ENCODE measurements around the gene SPINT2.
"Not testable (repeated sequence)": the region's sequence is repeated elsewhere in the genome, so short reads cannot be mapped to it uniquely, and the experiment has no call there.

SPINT2 gene, protein sequence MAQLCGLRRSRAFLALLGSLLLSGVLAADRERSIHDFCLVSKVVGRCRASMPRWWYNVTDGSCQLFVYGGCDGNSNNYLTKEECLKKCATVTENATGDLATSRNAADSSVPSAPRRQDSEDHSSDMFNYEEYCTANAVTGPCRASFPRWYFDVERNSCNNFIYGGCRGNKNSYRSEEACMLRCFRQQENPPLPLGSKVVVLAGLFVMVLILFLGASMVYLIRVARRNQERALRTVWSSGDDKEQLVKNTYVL
- 14.8 to 23.2 reads per million in 2 experiments for total RNA-seq

DNA sequence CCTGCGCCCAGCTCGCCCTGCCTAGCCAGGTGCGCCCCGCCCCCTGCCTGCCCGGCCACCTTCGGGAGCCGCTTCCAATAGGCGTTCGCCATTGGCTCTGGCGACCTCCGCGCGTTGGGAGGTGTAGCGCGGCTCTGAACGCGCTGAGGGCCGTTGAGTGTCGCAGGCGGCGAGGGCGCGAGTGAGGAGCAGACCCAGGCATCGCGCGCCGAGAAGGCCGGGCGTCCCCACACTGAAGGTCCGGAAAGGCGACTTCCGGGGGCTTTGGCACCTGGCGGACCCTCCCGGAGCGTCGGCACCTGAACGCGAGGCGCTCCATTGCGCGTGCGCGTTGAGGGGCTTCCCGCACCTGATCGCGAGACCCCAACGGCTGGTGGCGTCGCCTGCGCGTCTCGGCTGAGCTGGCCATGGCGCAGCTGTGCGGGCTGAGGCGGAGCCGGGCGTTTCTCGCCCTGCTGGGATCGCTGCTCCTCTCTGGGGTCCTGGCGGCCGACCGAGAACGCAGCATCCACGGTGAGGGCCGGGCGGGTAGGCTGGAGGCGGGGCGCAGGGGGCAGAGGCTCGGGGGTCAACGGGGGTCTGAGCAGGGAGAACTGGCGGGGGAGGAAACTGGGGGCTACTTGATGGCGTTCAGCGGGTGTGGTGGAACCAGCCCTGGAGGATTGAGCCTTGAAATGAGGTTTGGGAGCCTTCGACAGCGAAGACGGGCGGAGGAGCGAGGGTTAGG lies at the start of gene SPINT2:
SPINT2 (plus strand) TSS at position 88 of the 727 bp plus-strand sequence; CDS start at position 408, 320 bp downstream.
- peak; percentile 18 for DNase-seq (ENCODE audit: low read depth)

DNA sequence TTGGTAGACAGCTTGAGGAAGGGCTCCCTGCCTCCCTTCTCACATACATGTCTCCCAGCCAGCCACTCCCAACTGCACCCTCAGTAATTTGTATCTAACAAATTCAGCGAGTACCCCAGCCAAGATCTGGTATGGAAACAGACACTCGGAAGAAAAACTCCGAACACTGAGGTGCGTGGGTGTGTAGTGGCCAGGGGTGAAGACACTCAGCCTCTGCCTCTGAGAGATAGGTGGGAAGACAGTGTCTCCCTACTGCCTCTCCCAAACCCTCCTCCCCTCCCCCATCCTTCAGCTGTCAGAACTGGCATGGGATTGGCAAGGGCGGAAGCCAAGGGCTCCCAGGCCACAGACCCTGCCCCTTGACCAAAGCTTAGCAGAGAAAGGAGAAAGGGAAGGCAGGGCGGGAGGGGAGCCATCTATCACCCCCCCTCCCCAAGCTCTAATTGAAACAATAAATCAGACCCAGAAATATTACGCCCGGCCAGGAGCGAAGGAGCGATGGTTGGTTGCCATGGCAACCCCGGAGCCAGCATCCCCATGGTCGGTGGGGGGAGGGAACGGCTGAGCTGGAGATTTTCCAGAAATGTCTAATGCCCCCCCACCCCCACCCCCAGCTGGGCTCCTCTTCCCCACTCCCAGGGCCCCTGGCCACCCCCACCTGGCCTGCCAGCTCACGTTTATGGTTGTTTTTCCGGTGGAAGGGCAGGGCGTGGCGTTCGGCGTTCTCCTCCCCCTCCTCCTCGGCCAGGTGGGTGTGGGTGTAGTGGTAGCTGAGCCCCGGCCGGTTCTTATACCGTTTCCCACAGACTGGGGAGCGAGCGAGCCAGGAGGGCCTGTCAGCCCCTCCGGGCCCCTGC lies 47.4 kb upstream of the SPINT2 start:
- no peak for DNase-seq (ENCODE audit: low read depth)

DNA sequence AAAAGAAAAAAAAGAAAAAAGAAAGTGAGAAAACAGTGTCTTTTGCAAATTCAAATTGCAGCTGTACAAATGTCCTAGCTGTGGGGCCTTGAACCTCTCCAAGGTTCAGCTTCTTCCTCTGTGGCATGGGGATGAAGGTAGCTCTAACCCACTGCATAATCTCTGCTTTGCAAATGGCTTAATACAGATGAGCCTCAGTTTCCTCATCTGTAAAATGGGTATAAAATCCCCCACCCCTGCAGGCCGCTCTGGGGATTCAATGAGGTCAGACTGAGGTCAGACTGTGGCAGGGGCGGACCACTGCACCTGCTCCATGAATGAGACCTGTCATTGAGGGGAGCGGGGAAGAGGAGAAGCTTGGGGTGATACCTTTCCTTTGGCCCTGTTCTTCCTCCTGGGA lies 46.2 kb upstream of the SPINT2 start:
- no peak for DNase-seq (ENCODE audit: low read depth)

DNA sequence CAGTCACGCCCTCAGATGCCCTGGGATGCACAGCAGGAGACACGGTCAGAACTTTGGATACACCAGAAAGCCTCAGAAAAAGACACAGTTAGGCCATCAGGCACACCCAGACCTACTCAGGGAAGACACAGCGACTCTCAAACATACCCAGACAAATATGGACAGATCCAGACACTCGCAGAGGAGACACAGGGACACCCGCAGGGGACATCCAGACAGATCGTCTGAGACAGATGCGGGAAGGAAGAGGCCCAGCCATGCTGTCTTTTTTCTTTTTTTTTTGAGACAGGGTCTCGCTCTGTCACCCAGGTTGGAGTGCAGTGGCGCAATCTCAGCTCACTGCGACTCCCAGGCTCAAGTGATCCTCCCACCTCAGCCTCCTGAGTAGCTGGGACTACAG lies 45.2 kb upstream of the SPINT2 start:
- DNase-seq (ENCODE audit: low read depth): no peak

DNA sequence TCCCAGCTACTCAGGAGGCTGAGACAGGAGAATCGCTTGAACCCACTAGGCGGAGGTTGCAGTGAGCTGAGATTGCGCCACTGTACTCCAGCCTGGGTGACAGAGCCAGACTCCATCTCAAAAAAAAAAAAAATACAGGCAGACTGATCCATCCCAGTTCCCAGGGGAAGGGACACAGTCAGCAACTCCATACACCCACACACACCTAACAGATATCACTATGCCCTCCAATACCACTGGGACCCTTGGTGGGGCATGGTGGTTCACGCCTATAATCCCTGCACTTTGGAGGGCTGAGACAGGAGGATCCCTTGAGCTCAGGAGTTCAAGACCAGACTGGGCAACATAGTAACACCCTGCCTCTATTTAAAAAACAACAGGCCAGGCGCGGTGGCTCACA lies 43.0 kb upstream of the SPINT2 start:
- no peak for DNase-seq (ENCODE audit: low read depth)

DNA sequence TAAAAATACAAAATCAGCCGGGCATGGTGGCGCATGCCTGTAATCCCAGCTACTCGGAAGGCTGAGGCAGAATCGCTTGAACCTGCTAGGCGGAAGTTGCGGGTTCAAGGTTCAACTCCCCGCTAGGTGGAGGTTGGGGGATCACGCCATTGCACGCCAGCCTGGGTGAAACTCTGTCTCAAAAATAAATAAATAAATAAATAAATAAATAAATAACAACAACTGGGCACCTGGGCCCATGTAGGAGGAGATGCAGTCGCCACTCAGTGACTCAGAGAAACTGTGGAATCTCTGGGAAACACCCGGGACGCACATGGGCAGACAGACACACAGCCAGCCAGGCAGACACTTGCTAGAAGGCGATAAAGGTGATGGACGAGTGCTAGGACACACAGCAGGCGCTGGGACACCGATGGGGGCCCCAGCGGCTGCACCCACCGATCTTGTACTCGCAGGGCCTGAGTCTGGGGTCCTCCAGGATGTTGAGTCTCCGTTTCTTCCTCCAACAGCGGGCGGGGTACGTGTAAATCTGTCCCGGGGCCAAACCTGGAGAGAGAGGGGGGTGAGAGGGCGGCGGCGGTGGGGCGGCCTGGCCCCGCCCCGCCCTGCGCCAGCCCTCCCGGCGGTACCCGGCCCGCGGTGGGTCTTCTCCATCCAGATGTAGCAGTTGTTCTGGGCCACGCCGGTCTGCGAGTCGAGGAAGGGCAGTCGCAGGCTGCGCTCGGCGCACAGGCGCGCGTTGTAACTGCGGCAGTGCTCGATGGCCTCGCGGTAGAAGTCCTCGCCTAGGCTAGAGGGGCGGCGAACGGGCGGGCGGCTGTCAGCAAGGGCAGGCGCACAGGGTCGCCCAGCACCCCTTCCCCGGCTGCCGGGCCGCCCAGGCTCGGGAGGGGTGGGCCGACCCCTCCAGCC lies 42.2 kb upstream of the SPINT2 start:
- DNase-seq (ENCODE audit: low read depth): no peak

DNA sequence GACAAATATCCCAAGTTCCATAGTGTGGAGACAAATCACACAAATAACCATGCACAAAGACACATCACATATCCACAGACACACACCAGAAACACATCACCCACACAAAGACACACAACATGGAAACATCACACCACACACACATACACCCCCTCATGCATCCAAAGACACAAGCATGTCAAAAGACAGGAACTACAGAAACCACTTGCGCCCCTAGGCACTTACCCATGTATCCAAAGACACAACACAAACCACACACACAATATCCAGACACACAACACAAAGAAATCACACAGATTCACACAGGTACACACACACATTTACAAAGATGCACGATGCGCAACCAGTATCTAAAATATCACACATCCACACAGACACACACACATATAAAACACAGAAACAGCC lies 41.3 kb upstream of the SPINT2 start:
- no peak for DNase-seq (ENCODE audit: low read depth)

DNA sequence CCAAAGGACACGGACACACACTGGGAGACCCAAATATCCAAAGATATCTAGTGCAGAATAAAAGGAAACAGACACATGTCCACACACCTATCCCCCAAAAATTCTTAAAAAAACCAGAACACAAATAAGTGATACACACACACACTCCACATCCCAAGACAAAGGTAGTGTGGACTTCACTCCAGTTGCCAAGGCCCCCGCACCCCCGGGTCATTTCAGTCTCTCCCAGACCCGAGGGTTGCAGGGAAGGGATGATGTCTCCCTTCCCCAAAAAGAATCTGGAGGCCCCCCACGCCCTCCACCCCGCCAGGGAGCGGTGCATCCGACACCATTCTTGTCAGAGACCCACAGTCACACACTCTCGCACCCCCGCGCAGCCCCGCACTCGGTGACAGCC lies 40.8 kb upstream of the SPINT2 start:
- DNase-seq (ENCODE audit: low read depth): no peak

DNA sequence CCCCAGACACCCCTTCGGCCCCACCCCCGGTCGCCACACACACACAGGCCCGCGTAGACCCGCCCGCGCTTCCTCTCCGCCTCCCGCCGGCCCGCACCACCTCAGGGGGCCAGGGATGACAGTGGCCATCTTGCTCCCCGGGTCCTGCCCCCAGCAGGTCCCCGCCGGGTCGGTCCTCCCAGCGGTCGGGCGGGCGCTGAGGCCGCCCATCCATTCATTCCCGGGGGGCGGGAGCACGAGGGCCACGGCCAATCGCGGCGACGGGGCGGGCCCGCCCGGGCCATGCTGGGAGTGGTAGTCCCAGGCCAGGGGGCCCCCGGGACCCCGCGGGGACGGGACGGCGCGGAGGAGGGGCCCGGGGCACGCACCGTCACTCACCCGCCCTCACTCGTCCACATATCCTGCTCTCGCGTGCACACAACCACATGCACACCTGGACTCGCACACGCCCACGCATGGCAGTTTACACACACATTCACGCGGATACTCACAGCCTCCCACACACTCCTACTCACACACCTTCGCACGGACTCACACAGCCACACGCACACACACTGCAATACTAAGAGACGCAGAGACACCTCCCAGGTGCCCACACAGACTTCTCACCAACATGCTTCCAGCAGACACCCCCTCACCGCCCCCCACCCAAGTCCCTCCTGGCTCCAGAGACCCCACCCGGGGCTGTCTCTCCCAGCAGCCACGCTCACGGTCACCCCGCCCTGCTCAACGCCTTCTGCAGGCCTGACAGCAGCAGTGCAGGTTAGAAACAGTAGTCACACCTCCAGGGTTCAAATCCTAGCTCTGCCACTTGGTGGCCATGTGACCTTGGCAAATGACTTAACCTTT lies 40.1 kb upstream of the SPINT2 start, which contains the start of gene DPF1:
DPF1 (minus strand) TSS at position 209 of the 849 bp plus-strand sequence; CDS start at position 129, 80 bp downstream.
- no peak for DNase-seq (ENCODE audit: low read depth)

DNA sequence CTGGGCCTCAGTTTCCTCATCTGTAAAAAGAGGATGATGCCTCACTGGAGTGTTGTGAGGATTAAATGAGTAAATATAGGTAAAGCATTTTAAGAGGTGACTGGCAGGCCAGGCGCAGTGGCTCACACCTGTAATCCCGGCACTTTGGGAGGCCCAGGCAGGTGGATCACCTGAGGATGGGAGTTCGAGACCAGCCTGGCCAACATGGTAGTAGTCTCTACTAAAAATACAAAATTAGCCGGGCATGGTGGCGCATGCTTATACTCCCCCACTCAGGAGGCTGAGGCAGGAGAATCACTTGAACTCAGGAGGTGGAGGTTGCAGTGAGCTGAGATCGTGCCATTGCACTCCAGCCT lies 39.5 kb upstream of the SPINT2 start:
- not testable (repeated sequence) for DNase-seq (ENCODE audit: low read depth)

DNA sequence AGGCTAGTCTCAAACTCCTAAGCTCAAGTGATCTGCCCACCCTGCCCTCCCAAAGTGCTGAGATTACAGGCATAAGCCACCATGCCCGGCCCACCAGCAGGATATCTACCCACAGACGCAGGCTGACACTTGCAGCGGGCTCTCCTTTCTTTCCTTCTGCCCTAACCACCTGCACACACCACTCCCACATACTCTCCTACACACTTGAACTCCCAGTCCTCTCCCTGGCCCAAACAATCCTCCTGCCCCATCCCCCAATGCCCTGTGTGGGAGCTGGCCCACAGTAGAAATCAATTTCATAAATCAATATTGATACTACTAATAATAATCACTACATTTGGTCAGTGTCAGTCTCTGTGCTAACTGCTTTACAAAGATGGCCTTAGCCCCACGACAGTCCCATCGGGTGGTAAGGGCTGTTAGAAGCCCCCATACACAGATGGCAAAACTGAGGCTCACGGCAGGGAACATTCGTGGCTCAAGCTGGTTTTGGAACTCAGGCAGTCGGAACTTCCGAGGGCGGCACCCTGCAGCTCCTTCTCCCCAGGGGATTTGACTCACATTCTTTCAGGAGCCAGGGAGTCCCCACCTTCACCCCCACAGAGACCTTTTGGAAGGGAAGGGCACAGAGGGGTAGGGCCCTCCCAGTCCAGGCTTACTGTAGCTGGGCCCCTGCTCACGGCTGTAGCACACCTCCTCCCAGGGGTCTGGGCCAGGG lies 36.9 kb upstream of the SPINT2 start:
- DNase-seq (ENCODE audit: low read depth): no peak

DNA sequence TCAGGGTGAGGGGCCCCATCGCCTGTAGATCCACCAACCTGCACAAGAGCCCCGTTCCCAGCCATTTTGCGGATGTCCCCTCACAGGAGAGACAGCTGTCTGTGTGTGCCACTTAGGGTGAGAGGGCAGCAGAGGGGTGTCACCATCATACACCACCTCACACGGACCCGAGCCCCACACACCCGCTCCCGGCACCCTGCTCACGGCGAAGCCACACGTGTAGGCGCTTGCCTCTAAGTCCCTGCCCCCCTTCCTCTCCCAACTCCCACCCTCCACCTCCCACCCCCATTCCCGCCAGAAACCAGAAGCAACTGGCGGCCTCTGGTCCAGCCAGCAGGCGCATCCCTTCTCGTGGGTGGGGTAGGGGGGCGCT lies 36.4 kb upstream of the SPINT2 start:
- DNase-seq (ENCODE audit: low read depth): no peak

DNA sequence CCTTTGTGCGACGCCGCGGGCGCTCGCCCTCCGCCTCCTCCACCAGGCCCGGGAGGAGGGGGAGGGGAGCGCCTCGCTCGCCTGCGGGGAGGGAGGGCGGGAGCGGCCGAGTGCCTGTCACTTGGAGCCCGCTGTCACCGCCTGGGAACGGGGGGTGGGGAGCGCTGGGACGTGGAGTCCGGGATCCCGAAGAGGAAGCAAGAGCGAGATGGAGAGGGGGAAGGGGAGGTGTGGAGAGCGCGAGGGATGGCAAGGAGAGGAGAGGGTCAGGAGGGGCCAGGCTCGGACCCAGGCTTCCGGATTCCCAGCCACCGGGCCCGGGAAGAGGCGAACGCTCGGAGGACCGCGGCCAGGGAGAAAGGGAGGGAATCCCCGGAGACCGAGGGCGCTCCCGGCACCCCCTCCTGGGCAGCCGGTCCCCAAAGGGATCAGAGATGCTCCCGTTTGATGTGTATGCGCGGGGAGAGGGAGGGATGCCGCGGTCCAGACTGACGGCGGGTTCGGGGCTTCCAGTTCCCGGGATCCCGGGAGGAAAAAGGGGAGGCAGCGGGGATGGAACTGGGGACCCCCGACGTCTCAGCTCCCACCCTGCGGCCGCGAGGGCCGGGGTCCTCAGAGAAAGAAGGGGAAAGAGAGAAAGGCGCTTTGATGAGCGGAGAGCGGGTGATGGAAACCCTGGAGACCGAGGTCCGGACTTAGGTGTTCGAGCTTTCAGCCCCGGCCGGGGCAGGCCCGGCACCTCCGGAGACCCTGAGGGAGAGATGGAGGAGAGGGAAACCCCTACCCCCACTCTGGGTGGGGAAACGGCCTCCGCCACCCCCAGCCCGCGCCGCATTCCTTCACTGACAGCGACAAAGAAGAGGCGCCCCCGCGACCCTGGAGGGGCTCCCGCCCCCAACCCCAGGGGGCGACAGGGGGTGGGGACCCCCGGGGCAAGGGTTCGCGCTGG lies 35.6 kb upstream of the SPINT2 start:
- no peak for DNase-seq (ENCODE audit: low read depth)

DNA sequence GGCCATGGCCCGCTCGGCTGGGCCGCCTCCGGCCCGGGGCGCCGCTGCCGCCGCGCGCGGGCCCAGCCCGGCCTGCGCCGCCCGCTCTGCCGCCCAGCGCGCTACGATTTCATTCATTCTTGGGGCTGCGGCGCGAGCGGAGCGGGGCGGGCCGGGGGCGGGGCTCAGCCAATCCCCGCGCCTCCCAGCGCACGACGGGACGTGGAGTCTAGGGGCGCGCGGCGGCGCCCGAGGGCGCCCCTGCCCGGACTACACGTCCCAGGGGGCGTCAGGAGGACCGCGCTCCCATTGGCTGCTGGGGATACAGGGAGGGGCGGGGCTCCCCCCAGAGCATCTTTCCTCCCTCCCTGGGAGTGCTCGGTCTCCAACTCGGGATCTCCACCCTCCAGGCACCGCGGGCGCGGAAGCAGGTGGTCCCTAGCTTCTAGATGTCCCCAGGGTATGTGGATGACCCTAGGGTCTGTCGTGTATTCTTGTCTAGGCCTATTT lies 34.7 kb upstream of the SPINT2 start:
- DNase-seq (ENCODE audit: low read depth): peak; percentile 46

DNA sequence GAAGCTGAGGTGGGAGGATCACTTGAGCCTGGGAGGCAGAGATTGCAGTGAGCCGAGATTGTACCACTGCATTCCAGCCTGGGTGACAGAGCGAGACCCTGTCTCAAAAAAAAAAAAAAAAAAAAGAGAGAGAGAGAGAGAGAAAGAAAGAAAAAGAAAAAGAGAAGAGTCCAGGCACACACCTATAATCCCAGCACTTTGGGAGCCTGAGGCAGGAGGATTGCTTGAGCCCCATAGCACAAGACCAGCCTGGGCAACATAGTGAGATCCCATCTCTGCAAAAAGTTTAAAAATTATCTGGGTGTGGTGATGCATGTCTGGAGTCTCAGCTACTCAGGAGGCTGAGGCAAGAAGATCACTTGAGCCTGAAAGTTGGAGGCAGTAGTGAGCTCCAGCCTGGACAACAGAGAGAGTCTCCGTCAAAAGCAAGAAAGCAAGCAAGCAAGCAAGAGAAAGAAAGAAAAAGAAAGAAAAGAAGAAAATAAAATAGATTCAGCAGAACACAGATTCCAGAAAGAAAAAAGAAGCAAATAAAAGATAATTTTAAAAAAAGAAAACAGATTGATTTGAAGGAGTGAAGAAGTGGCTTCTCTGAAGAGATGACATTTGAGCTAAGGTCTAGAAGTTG lies 33.8 kb upstream of the SPINT2 start:
- not testable (repeated sequence) for DNase-seq (ENCODE audit: low read depth)

DNA sequence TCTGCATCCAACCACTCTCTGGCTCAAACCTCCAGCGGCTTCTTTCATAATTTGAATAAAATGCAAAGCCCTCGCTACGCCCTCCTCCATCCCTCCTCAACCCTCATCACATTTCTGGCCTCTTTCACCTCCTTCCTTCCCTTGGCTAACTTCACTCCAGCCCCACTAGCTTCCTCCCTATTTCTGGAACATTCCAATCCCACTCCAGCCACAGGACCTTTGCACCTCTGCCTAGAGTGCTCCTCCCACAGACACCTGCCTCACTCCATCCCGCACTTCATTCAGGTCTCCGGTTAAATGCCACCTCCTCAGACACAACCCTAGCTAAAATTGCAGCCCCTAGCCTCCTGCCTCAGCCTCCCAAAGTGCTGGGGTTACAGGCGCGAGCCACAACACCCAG lies 32.5 kb upstream of the SPINT2 start:
- DNase-seq (ENCODE audit: low read depth): no peak

DNA sequence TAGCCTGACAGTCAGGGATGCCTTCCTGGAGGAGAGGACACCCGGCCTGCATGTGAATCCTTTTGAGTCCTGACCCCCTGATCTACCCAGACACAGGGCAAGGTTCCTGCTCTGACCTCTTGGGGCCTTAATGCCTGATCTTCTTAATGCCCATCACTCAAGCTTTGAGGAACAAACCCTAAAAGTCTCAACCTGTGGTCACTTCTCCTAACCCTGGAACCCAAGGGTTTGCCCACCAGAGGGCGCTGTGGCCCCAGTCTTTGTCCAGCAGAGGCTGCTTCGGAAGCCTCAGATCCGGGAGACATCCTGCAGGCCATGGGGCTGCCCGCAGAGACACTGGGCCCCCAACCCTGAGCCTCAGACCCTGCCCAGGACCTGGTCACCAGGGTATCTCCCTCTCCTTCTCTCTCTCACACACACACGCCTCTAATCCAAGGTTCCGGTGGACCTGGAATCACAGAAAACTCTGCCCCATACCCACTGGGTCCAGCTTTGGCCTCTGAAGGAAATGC lies 30.6 kb upstream of the SPINT2 start:
- peak; percentile 51 for DNase-seq (ENCODE audit: low read depth)

DNA sequence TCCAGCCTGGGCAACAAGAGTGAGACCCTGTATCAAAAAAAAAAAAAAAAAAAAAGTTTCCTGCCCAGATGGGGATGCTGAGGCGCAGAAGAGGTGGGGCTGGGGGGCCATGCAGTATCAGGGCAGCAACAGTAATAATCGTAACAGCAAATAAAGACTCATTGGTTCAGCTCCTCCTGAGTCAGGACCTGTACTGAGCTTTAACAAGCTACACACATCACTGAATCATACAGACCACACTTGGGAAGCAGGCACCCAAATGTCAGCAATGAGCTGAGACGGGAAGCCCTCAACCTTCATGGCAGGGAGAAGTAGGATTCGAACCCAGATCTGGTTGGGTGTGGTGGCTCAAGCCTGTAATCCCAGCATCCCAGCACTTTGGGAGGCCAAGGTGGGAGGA lies 29.8 kb upstream of the SPINT2 start:
- DNase-seq (ENCODE audit: low read depth): no peak
